Measurements from ENCODE around the gene PRMT1. TPM values are rescaled to one million over a fixed set of nuclear protein-coding genes. Genes with fewer than 3 reads are reported as not detected.

The PRMT1 gene
- total and polyA plus RNA-seq, 9 of the 15 experiments (the other 6 are each of a cell fraction or from before 2014, with no cell fraction given), result 13.3 to 464 (median 326) TPM

GRCh38 chr19:49643466-49643865 lies 33.6 kb upstream of the PRMT1 start:
- Histone ChIP-seq H3K9ac (ENCODE audit: insufficient read depth in 1 of 2, low read depth in 2 of 2, low read length in 2 of 2) (peak overlapping the region; percentile 49 to 98; a peak in 3 of 4 replicates), H4K20me1 (replicated peaks; ENCODE audit: control insufficient read depth, insufficient read depth, low read length) (no peaks in the 10 kb centered on the region), H3K9me1 (ENCODE audit: control insufficient read depth, insufficient read depth, low read length) (no peaks in the 10 kb centered on the region), H3K79me2 (ENCODE audit: control insufficient read depth, insufficient read depth, low read length) (peaks cover 48% of the 10 kb centered on the region), H3K4me1 (replicated peaks in 1 of 2; ENCODE audit: control insufficient read depth in 2 of 2, insufficient read depth in 2 of 2, low read length in 2 of 2) (peaks cover 18 to 46% of the 10 kb centered on the region in 2 experiments), H2AFZ (ENCODE audit: low read depth, low read length) (no peak overlapping the region), H3K9me3 (replicated peaks; ENCODE audit: control insufficient read depth, insufficient read depth, low read depth, low read length) (no peaks in the 10 kb centered on the region), H3K4me2 (ENCODE audit: insufficient read depth, low read length) (peak overlapping the region; percentile 98), H3K4me3 (peak overlapping the region; percentile 97; the same call in 1 of the 2 replicates), H3K36me3 (ENCODE audit: control insufficient read depth, insufficient read depth, low read length) (peaks cover 45% of the 10 kb centered on the region; the same call in 2 of the 3 replicates), H3K27me3 (ENCODE audit: control insufficient read depth in 2 of 2, insufficient read depth in 2 of 2, low read length in 2 of 2) (no peaks in the 10 kb centered on the region), H3K27ac (ENCODE audit: extremely low read depth, low read depth, low read length) (0 out of 3 replicates have a peak overlapping the region, but pooled peaks have one; percentile 97)
- 35% methylated on average over 2 of the region's 2 CpGs for WGBS (ENCODE audit: insufficient coverage, low coverage, missing lambda C conversion rate)
- CTCF ChIA-PET (ENCODE audit: low intra/inter-chr PET ratio), result no interaction called here
- FAIRE-seq, result peak; percentile 79
- in situ Hi-C loops (cut with MboI), result no loop called here
- BruUV-seq (replicated peaks), result no TSS peak
- intact Hi-C loops (cut with micrococcal nuclease), result loop anchor here (2.0 kb wide), 1 partner anchor 33 kb away; the partner anchor contains the start of gene PRMT1
- POLR2A ChIA-PET, result interaction anchor here (0.7 to 2.8 kb wide), 8 partner anchors 11 to 147 kb away, joined by 3 to 27 read pairs (median 4); partner anchors contain the start of genes PRMT1 and RPS11
- DNase-seq (ENCODE audit: extremely low read depth in 1 of 4, low spot score in 3 of 4), result peak in 3 of 4 experiments; percentile 38 to 59 (median 49)
- ATAC-seq, result no peak
- TF ChIP-seq ZNF76 (CRISPR knock-in tag; IDR thresholded peaks at IDR 0.05; ENCODE audit: borderline replicate concordance) (no peak), GTF2A2 (tag; IDR thresholded peaks at IDR 0.05) (no peak), ZNF785 (CRISPR knock-in tag; IDR thresholded peaks at IDR 0.05) (no peak), CHD2 (IDR thresholded peaks at IDR 0.05; ENCODE audit: low read depth, low read length) (no peak), SIN3A (IDR thresholded peaks at IDR 0.05; ENCODE audit: borderline replicate concordance in 2 of 2, control insufficient read depth in 1 of 2, low read depth in 2 of 2, low read length in 2 of 2) (0 out of 4 replicates have a peak, but pooled peaks of 1 of the 2 experiments have one; percentile 36), ZNF316 (IDR thresholded peaks at IDR 0.05) (0 out of 2 replicates have a peak, but pooled peaks have one; percentile 16), HMBOX1 (IDR thresholded peaks at IDR 0.05) (no peak), PTBP1 (IDR thresholded peaks at IDR 0.05; ENCODE audit: low read depth, low read length) (no peak), HDAC1 (IDR thresholded peaks at IDR 0.05) (0 out of 4 replicates have a peak, but pooled peaks of 1 of the 2 experiments have one; percentile 17), ZNF57 (CRISPR knock-in tag; IDR thresholded peaks at IDR 0.05) (no peak), TAF1 (IDR thresholded peaks at IDR 0.05; ENCODE audit: control insufficient read depth, extremely low read depth, insufficient read depth, low read length, severe bottlenecking) (peak; percentile 20), ZBTB2 (IDR thresholded peaks at IDR 0.05) (no peak), LCOR (CRISPR knock-in tag; IDR thresholded peaks at IDR 0.05) (no peak), SNRNP70 (optimal IDR thresholded peaks at IDR 0.05; ENCODE audit: low read depth, low read length) (no peak), SIX5 (IDR thresholded peaks at IDR 0.05; ENCODE audit: borderline replicate concordance in 1 of 2, insufficient read depth in 1 of 2, low read depth in 1 of 2, low read length in 2 of 2) (no peak), RBM15 (IDR thresholded peaks at IDR 0.05; ENCODE audit: insufficient read depth, low read length) (no peak), E2F3 (CRISPR knock-in tag; IDR thresholded peaks at IDR 0.05) (no peak), ETV1 (tag; conservative IDR thresholded peaks at IDR 0.05; ENCODE audit: low read depth) (no peak), KLF10 (CRISPR knock-in tag; IDR thresholded peaks at IDR 0.05) (no peak), ZZZ3 (IDR thresholded peaks at IDR 0.05) (no peak), ZBTB26 (CRISPR knock-in tag; IDR thresholded peaks at IDR 0.05) (no peak)
